Kidney (tissue), 14 donors: Measurements from ENCODE around the gene ERAL1. TPM values are rescaled to one million over a fixed set of nuclear protein-coding genes. Genes with fewer than 3 reads are reported as not detected.
"Not testable (repeated sequence)": the region's sequence is repeated elsewhere in the genome, so short reads cannot be mapped to it uniquely, and the experiment has no call there.

Source experiments
- DNase-seq, 5 donors: peaks; one replicate each; pipeline ENCODE4 v3.0.0-alpha.2; 2013 to 2020
- FAIRE-seq: peaks from 2 replicates; lab custom pipeline; 2012; peaks lifted over from hg19 to GRCh38; lab: Jason Lieb, UNC
- H3K27ac ChIP-seq, 2 donors: one replicate each; pipeline ENCODE4 v1.7.0; 2013; ENCODE audit warnings: low read depth in 2 of 2, low read length in 2 of 2, inconsistent platforms in 1 of 2
- H3K27me3 ChIP-seq: one replicate; pipeline ENCODE4 v1.7.1; 2013; ENCODE audit warnings: low read length, inconsistent platforms; ENCODE audit not compliant: control insufficient read depth, insufficient read depth
- H3K36me3 ChIP-seq, 3 donors: one replicate each; pipeline versions ENCODE4 v1.7.0 to v1.7.1; 2013; ENCODE audit warnings: low read length in 3 of 3, control low read depth in 1 of 3, inconsistent platforms in 1 of 3; ENCODE audit not compliant: insufficient read depth in 3 of 3, control insufficient read depth in 2 of 3
- H3K4me1 ChIP-seq, 3 donors: one replicate each; pipeline versions ENCODE4 v1.7.0 to v1.7.1; 2013; ENCODE audit warnings: low read length in 3 of 3, inconsistent platforms in 1 of 3, low read depth in 1 of 3; ENCODE audit not compliant: control insufficient read depth in 2 of 3, insufficient read depth in 2 of 3
- H3K4me3 ChIP-seq, 3 donors: one replicate each; pipeline versions ENCODE4 v1.7.0 to v1.8.1; 2013; ENCODE audit warnings: low read length in 3 of 3, control low read depth in 1 of 3, inconsistent platforms in 1 of 3
- H3K9ac ChIP-seq, 3 donors: one replicate each; pipeline versions ENCODE4 v1.7.0 to v1.7.1; 2013; ENCODE audit warnings: low read length in 3 of 3, control low read depth in 1 of 3, inconsistent platforms in 1 of 3
- H3K9me3 ChIP-seq, 3 donors: one replicate each; pipeline versions ENCODE4 v1.7.0 to v1.7.1; 2013; ENCODE audit warnings: low read length in 3 of 3, control low read depth in 1 of 3, inconsistent platforms in 1 of 3; ENCODE audit not compliant: control insufficient read depth in 2 of 3, insufficient read depth in 1 of 3
- CTCF ChIP-seq: IDR thresholded peaks from 3 replicates; pipeline ENCODE4 v1.5.1; 2012; ENCODE audit warnings: mild to moderate bottlenecking, moderate library complexity, borderline replicate concordance; ENCODE audit not compliant: insufficient read depth; ENCODE audit errors: extremely low read depth
- intact Hi-C: fragments of 100-400 bp; cut with DNase I; formaldehyde crosslinking; loops from one replicate; pipeline ENCODE4 v1.11.1; 2022
- polyA plus RNA-seq: library from polyadenylated mRNA; stranded (reverse); fragments of 350-450 nt; fragmentation: Illumina TruSeq; extraction: RNeasy Lipid Tissue Mini Kit (QIAGEN cat#74804); gene quantifications from one replicate; pipeline ENCODE4 v1.2.3, GENCODE V29; 2014; ENCODE audit warnings: low read depth, low replicate concordance; ENCODE audit not compliant: insufficient read depth
- total RNA-seq: library from RNA; stranded (reverse); fragmentation: NEBNext Ultra II Directional; extraction: Animal tissue kit (Norgen Biotek cat#: 25700); gene quantifications from one replicate; pipeline ENCODE4 v1.2.1, GENCODE V29; 2021
- donor health status: control.
- donor health status: control.
- donor health status: control.
- donor health status: control.
- donor health status: control.
- donor health status: DM: yes; HTN: yes; CAD: no.
- donor health status: Normal renal cell carcinoma (clear cell type).

ERAL1 gene
- total and polyA plus RNA-seq, 2 donors from 2014 or later, result 29.5 to 71.6 TPM

DNA sequence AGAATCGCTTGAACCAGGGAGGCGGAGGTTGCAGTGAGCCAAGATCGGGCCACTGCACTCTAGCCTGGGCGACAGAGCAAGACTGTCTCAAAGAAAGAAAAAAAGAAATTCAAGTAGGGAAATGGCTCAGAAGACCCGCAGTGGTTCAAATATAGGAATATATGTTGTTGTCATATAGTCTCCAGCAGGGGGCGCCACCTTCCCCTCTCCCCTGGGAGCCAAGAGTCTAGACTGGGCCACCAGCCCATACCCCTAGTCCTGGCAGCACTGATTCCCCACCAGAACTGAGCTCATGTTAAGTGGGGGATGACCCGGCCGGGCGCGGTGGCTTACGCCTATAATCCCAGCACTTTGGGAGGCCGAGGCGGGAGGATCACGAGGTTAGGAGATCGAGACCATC, 6.1 kb upstream of the ERAL1 start:
- peak; percentile 37 for TF ChIP-seq CTCF
- H3K36me3 ChIP-seq, H3K9me3 ChIP-seq, FAIRE-seq, H3K9ac ChIP-seq, H3K4me1 ChIP-seq, H3K4me3 ChIP-seq, H3K27ac ChIP-seq, intact Hi-C loops, H3K27me3 ChIP-seq: not testable (repeated sequence)
- peak in 1 of 5 donors; percentile 60 for DNase-seq

GRCh38 chr17:28849281-28849680, 5.5 kb upstream of the ERAL1 start:
- FAIRE-seq, result no peak
- no peak for DNase-seq
- peaks cover 0 to 3% (median 0%) of the 10 kb centered on the region in 3 donors for H3K4me1 ChIP-seq
- no peak overlapping the region for H3K27ac ChIP-seq
- no peaks in the 10 kb centered on the region for H3K36me3 ChIP-seq
- H3K4me3 ChIP-seq, result no peak overlapping the region
- H3K27me3 ChIP-seq, result no peaks in the 10 kb centered on the region
- intact Hi-C loops, result no loop called here
- H3K9me3 ChIP-seq, result no peaks in the 10 kb centered on the region
- H3K9ac ChIP-seq, result no peak overlapping the region
- TF ChIP-seq CTCF, result no peak

DNA sequence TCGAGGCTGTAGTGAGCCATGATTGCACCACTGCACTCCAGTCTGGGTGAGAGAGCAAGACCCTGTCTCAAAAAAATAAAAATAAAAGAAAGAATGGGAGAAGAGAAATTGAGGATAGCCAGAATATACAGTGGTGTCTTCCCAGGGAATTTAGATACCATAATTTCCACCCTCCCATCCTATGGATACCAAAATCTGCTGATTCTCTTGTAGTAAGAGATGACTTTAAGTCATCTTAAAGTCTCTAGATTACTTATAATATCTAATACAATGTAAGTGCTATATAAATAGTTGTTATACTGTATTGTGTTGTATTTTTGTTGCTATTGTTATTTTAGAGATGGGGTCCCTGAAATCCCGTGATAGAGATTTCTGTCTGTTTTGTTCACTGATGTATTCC, 1.5 kb upstream of the ERAL1 start:
- DNase-seq (no peak), FAIRE-seq (no peak)
- H3K9me3 ChIP-seq, result no peaks in the 10 kb centered on the region
- H3K27me3 ChIP-seq, result no peaks in the 10 kb centered on the region
- H3K4me3 ChIP-seq, result no peak overlapping the region
- intact Hi-C loops, result no loop called here
- no peak overlapping the region for H3K9ac ChIP-seq
- peaks cover 5 to 10% (median 6%) of the 10 kb centered on the region in 3 donors for H3K36me3 ChIP-seq
- no peak overlapping the region for H3K27ac ChIP-seq
- TF ChIP-seq CTCF, result no peak
- H3K4me1 ChIP-seq, result peaks cover 0 to 9% (median 5%) of the 10 kb centered on the region in 3 donors

- H3K4me1 ChIP-seq, result peaks cover 0 to 9% (median 5%) of the 10 kb centered on the region in 3 donors
- no peak for DNase-seq
- no peak for FAIRE-seq
- intact Hi-C loops, result no loop called here
- H3K9ac ChIP-seq, result peak overlapping the region; percentile 93 to 96 (median 96)
- peaks cover 7 to 20% (median 13%) of the 10 kb centered on the region in 3 donors for H3K36me3 ChIP-seq
- H3K9me3 ChIP-seq, result no peaks in the 10 kb centered on the region
- peak overlapping the region; percentile 93 to 97 (median 94) for H3K4me3 ChIP-seq
- TF ChIP-seq CTCF, result no peak
- no peaks in the 10 kb centered on the region for H3K27me3 ChIP-seq
- peak overlapping the region in 1 of 2 donors; percentile 79 for H3K27ac ChIP-seq
These were observed 492 bp downstream of the ERAL1 start for GRCh38 chr17:28855336-28855679.
